ENCODE data around the gene PFKFB3. TPM values are rescaled to one million over a fixed set of nuclear protein-coding genes. Genes with fewer than 3 reads are reported as not detected.

Gene PFKFB3
- total RNA-seq, 2 donors from 2014 or later: 31.2 to 34.5 TPM

DNA sequence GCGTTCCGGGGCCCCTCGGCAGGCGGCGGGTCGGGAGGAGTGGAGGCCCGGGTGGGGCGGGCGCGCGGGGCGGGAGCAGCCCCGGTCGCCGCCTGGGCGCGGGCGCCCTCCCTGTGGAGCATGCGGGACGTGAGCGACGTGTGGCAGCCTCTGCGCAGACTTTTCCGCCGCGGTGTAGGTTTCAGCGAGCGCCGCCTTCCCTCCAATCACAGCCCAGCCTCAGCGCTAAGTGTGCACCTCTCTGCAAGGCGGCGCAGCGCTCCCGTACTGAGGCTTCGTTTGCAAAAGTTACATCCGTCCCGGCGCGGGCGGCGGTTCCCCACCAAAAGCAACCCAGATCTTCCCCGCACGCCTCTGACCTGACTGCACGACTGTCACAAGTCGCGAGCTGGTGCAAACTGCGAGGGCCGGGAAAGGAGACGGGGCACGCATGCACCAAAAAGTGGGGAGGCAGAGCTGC is 1.2 kb upstream of the PFKFB3 start:
- DNase-seq: peak; percentile 84
- Mint-ChIP-seq H3K4me3 (peak overlapping the region; percentile 82), H3K36me3 (ENCODE audit: low read depth) (peaks cover 2% of the 10 kb centered on the region), H3K9me3 (no peaks in the 10 kb centered on the region), H3K27ac (no peak overlapping the region), H3K27me3 (ENCODE audit: insufficient read depth) (peaks cover 57% of the 10 kb centered on the region), H3K4me1 (peaks cover 29% of the 10 kb centered on the region)
- peaks cover 15% of the 10 kb centered on the region for H3K27me3 ChIP-seq (ENCODE audit: control insufficient read depth, insufficient read depth, low read length, poor library complexity, severe bottlenecking)
- no peak overlapping the region for H3K9ac ChIP-seq (ENCODE audit: extremely low read depth, low read length, poor library complexity, severe bottlenecking)
- no peaks in the 10 kb centered on the region for H3K9me3 ChIP-seq (ENCODE audit: control insufficient read depth, low read length)
- H3K4me1 ChIP-seq (ENCODE audit: control insufficient read depth, insufficient read depth, low read length): peaks cover 23% of the 10 kb centered on the region
- TF ChIP-seq, protein P1, sequence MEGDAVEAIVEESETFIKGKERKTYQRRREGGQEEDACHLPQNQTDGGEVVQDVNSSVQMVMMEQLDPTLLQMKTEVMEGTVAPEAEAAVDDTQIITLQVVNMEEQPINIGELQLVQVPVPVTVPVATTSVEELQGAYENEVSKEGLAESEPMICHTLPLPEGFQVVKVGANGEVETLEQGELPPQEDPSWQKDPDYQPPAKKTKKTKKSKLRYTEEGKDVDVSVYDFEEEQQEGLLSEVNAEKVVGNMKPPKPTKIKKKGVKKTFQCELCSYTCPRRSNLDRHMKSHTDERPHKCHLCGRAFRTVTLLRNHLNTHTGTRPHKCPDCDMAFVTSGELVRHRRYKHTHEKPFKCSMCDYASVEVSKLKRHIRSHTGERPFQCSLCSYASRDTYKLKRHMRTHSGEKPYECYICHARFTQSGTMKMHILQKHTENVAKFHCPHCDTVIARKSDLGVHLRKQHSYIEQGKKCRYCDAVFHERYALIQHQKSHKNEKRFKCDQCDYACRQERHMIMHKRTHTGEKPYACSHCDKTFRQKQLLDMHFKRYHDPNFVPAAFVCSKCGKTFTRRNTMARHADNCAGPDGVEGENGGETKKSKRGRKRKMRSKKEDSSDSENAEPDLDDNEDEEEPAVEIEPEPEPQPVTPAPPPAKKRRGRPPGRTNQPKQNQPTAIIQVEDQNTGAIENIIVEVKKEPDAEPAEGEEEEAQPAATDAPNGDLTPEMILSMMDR (conservative IDR thresholded peaks at IDR 0.05): no peak
- 1% methylated on average over 32 to 50 of the region's 50 CpGs for WGBS, 2 experiments (ENCODE audit: insufficient coverage in 1 of 2, insufficient read length in 1 of 2)
- peak overlapping the region; percentile 75 for H3K4me3 ChIP-seq (ENCODE audit: low read length)
- H3K36me3 ChIP-seq (ENCODE audit: control insufficient read depth, insufficient read depth, low read length): no peaks in the 10 kb centered on the region
- no peak overlapping the region for H3K27ac ChIP-seq (ENCODE audit: low read depth, low read length)

DNA sequence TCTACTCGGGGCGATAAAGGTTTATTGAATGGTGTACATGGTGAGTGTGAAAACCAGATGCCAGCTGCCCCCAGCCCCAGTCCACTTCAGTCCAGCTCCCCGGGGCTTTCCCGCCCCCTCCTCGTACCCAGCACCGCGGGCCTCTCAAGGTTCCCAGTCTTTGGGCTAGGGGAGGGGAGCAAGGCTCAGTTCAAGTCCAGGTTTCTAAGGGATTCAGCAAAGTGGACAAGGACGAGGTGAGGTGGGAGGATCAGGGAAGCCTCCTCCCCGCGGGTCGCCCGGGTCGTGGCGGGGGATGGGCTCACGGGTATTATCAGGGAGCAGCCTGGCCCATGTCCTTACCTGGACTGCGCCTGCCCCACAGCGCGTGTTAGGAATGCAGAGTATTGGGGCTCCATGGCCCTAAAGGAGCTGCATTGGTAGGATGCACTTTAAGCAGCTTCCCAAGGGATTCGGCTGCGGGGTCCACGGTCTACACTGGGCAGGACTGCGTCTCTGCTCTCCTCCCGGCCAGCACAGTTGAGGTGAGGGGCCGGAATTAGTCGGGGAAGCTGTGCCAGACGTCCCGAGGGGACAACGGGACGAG is 541 bp upstream of the PFKFB3 start:
- Histone ChIP-seq H3K9ac (ENCODE audit: extremely low read depth, low read length, poor library complexity, severe bottlenecking) (no peak overlapping the region), H3K9me3 (ENCODE audit: control insufficient read depth, low read length) (no peaks in the 10 kb centered on the region), H3K36me3 (ENCODE audit: control insufficient read depth, insufficient read depth, low read length) (no peaks in the 10 kb centered on the region), H3K4me3 (ENCODE audit: low read length) (peak overlapping the region; percentile 75), H3K27ac (ENCODE audit: low read depth, low read length) (no peak overlapping the region), H3K4me1 (ENCODE audit: control insufficient read depth, insufficient read depth, low read length) (peaks cover 23% of the 10 kb centered on the region), H3K27me3 (ENCODE audit: control insufficient read depth, insufficient read depth, low read length, poor library complexity, severe bottlenecking) (peaks cover 15% of the 10 kb centered on the region)
- H3K27me3 Mint-ChIP-seq (ENCODE audit: insufficient read depth): peaks cover 54% of the 10 kb centered on the region
- peak overlapping the region; percentile 82 for H3K4me3 Mint-ChIP-seq
- no peak for DNase-seq
- no peak overlapping the region for H3K27ac Mint-ChIP-seq
- WGBS, 2 experiments (ENCODE audit: insufficient coverage in 1 of 2, insufficient read length in 1 of 2): 4 to 11% methylated on average over 4 to 29 of the region's 29 CpGs
- no peaks in the 10 kb centered on the region for H3K9me3 Mint-ChIP-seq
- TF ChIP-seq, protein P1 (conservative IDR thresholded peaks at IDR 0.05): no peak
- H3K36me3 Mint-ChIP-seq (ENCODE audit: low read depth): peaks cover 2% of the 10 kb centered on the region
- peaks cover 29% of the 10 kb centered on the region for H3K4me1 Mint-ChIP-seq

DNA sequence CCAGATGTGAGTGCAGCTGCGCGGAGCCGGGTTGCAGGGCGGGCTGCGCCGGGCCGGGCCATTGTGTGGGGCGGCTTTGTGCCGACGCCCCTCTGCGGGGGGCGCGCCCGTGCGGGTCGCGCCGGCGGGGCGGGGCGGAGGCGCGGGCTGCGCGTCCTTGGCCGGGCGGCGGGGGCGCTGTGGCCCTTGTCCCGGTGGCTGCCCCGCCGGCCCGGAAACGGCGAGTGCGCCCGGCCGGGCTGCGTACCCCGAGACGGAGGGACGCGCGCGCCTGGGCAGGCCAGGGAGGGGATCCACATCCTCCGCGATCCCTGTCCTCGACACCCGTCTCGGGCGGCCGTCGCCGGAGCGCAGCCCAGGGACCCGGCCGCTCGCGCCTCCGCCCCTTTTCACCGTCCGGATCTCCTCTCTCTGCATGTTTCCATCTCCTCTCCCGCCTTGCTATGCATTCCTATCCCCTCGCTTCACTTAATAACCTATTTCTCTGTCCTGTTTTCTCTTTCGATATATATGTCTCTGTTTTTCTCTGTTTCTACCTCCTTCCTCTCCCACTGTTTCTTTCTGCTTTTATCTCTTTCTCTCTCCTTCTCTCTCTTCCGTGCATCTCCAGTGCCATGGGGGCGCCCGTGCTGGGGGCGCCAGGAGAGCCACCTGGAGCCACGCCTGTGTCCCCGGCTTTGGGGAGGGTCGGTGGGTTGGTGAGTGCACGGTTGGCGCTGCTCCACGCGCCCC is 765 bp downstream of the PFKFB3 start:
- H3K27me3 Mint-ChIP-seq (ENCODE audit: insufficient read depth): peaks cover 43% of the 10 kb centered on the region
- H3K4me1 Mint-ChIP-seq: peaks cover 29% of the 10 kb centered on the region
- H3K4me3 Mint-ChIP-seq: peak overlapping the region; percentile 82
- no peaks in the 10 kb centered on the region for H3K9me3 Mint-ChIP-seq
- H3K36me3 Mint-ChIP-seq (ENCODE audit: low read depth): peaks cover 9% of the 10 kb centered on the region
- Histone ChIP-seq H3K9ac (ENCODE audit: extremely low read depth, low read length, poor library complexity, severe bottlenecking) (peak overlapping the region; percentile 86), H3K27me3 (ENCODE audit: control insufficient read depth, insufficient read depth, low read length, poor library complexity, severe bottlenecking) (peaks cover 15% of the 10 kb centered on the region), H3K36me3 (ENCODE audit: control insufficient read depth, insufficient read depth, low read length) (peaks cover 4% of the 10 kb centered on the region), H3K4me1 (ENCODE audit: control insufficient read depth, insufficient read depth, low read length) (peaks cover 23% of the 10 kb centered on the region), H3K9me3 (ENCODE audit: control insufficient read depth, low read length) (no peaks in the 10 kb centered on the region), H3K4me3 (ENCODE audit: low read length) (peak overlapping the region; percentile 96), H3K27ac (ENCODE audit: low read depth, low read length) (peak overlapping the region; percentile 98)
- H3K27ac Mint-ChIP-seq: peak overlapping the region; percentile 78
- TF ChIP-seq, protein P1 (conservative IDR thresholded peaks at IDR 0.05): peak; percentile 59
- 0% methylated on average over 26 to 76 of the region's 76 CpGs for WGBS, 2 experiments (ENCODE audit: insufficient coverage in 1 of 2, insufficient read length in 1 of 2)
- DNase-seq: peak; percentile 88
